WI38 (cell line): Measurements from ENCODE around the gene PDIA3.
A peak's percentile ranks its signal among the peaks of the same experiment; 100 is the strongest.

ENCODE experiments used
- H3K4me3 ChIP-seq: 2 replicates; pipeline ENCODE4 v1.5.1; 2011; ENCODE audit warnings: low read depth, mild to moderate bottlenecking, control low read depth, low read length
- TF ChIP-seq, protein P1 (sequence below): IDR thresholded peaks from 2 replicates; pipeline ENCODE4 v1.5.1; 2012; ENCODE audit warnings: low read depth, mild to moderate bottlenecking, control low read depth, low read length

Gene PDIA3

DNA sequence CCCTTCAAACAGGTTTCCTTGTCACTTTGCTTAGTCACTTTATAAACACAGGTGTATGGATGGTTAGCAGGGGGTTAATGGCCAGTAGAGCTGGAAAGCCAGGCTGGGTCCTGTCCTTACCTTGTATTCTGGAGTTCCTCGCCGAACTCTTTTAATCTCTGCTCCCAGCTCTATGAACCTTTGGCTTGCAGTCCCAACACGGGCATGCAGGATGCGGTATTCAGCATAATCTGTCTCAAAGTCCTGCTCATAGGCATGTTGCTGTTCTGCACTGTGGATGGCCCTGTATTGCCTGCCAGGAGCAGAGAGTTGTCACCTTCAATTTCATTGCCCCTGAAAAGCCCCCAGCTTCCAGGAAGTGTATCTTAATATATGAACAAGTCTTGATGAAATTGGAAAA, 27.8 kb downstream of the PDIA3 start:
- TF ChIP-seq, protein P1, sequence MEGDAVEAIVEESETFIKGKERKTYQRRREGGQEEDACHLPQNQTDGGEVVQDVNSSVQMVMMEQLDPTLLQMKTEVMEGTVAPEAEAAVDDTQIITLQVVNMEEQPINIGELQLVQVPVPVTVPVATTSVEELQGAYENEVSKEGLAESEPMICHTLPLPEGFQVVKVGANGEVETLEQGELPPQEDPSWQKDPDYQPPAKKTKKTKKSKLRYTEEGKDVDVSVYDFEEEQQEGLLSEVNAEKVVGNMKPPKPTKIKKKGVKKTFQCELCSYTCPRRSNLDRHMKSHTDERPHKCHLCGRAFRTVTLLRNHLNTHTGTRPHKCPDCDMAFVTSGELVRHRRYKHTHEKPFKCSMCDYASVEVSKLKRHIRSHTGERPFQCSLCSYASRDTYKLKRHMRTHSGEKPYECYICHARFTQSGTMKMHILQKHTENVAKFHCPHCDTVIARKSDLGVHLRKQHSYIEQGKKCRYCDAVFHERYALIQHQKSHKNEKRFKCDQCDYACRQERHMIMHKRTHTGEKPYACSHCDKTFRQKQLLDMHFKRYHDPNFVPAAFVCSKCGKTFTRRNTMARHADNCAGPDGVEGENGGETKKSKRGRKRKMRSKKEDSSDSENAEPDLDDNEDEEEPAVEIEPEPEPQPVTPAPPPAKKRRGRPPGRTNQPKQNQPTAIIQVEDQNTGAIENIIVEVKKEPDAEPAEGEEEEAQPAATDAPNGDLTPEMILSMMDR: no peak
- no peak overlapping the region for H3K4me3 ChIP-seq

GRCh38 chr15:43775411-43775965, 29.2 kb downstream of the PDIA3 start:
- H3K4me3 ChIP-seq: no peak overlapping the region
- TF ChIP-seq, protein P1: no peak

DNA sequence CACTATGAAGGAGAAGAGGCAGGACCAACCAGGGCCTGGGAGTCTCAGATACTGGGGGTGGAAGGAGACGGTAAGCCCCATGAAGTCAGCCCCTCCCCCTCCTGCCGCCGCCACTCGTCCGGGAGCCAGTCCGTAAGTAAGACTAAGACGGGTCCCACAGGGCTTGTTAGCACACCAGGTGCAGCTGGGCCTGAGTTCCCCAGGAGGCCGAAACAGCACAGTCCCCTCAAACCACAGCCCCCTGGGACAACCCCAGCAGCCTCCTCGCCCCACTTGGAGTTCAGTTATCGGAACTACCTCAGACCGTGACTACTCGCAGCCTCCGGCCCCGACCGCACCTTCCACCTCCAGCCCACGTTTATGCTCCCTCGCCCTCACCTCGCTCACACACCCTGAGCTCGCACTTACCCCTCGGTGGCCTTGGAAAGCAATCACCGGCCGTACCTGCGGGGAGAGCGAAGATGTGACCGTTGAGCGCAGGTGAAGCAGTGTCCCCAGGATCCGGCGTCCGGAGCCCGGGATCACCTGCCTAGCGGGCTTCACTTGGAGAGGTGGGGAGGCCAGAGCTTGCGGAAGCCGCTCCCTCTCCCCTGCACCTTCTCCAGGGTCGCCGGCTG, 30.0 kb downstream of the PDIA3 start:
- peak overlapping the region; percentile 74 for H3K4me3 ChIP-seq
- TF ChIP-seq, protein P1: no peak

DNA sequence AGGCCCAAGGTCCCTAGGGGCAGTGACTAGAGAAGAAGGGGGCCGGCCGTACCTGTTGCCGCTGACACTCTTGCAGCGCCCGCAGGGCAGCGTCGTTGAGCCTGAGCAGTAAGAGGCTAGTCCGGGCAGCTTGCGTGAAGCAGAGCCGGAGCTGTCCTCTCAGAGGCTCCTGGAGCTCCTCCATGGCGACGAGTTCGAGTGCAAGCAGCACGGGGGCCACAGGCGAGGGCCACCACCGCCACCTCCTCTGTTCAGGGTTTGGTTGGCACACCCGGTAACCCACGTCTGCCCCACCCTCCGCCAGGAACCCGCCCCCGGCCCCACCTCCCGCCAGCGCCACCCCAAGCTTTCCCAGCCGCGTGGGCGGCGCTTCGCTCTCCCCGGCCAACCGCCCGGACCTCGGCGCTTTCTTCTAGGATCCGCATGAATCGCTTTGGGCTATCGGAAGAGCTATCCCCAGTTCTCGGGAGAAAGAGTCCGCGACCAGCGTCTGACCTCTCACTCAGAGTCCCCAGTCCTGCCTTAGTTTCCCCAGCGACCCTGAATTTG, 30.6 kb downstream of the PDIA3 start, which contains the start of gene ELL3:
Gene ELL3 (minus strand): TSS at position 249 of the 549 bp plus-strand sequence. CDS start 65 bp downstream, at position 184.
- TF ChIP-seq, protein P1: no peak
- peak within 1 kb of the TSS; percentile 74 for H3K4me3 ChIP-seq

DNA sequence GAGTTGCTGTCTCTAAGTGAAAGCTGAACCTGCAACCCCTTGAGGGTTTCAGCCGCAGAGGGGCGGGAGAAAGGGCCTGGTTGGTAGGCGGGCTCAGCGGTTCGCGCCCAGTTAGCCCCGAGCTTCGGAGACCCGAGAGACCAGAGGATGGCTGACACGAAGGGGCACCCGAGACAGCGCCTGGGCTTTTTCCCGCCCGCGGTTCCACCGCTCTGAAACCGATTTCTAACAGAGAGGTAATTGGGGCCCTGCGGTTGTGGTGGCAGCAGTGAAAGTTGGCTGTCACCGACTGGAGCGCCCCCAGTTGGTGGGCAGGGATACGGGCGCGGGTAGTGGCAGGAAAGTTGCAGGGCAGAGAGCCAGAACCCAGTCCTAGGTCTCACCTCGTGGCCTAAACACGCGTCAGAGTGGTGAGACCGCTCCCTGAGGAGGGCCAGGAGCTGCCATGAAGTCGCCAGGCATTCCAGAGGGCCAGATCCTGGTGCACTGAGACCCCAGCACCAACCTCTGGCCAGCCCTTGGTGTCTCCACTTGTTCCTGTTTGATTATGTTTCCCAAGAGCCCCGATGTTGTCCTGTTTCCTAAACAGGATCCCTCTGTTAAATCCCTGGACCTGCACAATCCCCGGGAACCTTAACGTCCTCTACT, 31.2 kb downstream of the PDIA3 start:
- TF ChIP-seq, protein P1: peak; percentile 52; the same call in 1 of the 2 replicates
- peak overlapping the region; percentile 74 for H3K4me3 ChIP-seq

GRCh38 chr15:43779016-43779415, 32.8 kb downstream of the PDIA3 start:
- TF ChIP-seq, protein P1: no peak
- no peak overlapping the region for H3K4me3 ChIP-seq

DNA sequence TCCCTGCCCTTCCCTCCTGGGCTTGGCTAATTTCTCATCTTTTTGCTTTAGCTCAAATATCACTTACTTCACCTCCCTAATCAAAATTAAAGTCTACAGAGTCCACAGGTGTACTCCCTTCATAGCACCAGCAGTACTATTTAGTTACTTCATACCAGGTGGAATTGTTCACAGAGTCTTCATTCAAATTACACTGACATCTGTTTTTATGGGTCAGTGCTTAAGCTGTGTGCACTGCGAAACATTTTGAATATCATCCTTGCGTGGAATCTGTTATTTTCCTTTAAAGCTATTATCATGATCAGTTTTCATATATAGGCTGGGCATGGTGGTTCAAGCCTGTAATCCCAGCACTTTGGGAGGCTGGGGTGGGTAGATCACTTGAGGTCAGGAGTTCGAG, 43.2 kb downstream of the PDIA3 start:
- no peak overlapping the region for H3K4me3 ChIP-seq

More for the DNA sequence above, 43.2 kb downstream of the PDIA3 start:
- TF ChIP-seq, protein P1: no peak
